Neuron (in vitro differentiated cells): ENCODE results near the gene GLA.

Experiments
- H2AFZ ChIP-seq: one replicate; pipeline ENCODE4 v1.6.1; 2013; ENCODE audit warnings: low read depth, mild to moderate bottlenecking, inconsistent platforms, low read length, moderate library complexity
- H3K27me3 ChIP-seq: one replicate; pipeline ENCODE4 v1.6.1; 2013; ENCODE audit warnings: low read length; ENCODE audit not compliant: insufficient read depth
- H3K36me3 ChIP-seq: one replicate; pipeline ENCODE4 v1.6.1; 2013; ENCODE audit warnings: low read length; ENCODE audit not compliant: insufficient read depth
- H3K4me1 ChIP-seq: one replicate; pipeline ENCODE4 v1.6.1; 2013; ENCODE audit warnings: low read length; ENCODE audit not compliant: insufficient read depth
- H3K4me3 ChIP-seq: 2 replicates; pipeline ENCODE4 v1.5.1; 2013; ENCODE audit warnings: mild to moderate bottlenecking, low read length, moderate library complexity
- H3K9me3 ChIP-seq: one replicate; pipeline ENCODE4 v1.6.1; 2013; ENCODE audit warnings: low read length

Gene GLA

DNA sequence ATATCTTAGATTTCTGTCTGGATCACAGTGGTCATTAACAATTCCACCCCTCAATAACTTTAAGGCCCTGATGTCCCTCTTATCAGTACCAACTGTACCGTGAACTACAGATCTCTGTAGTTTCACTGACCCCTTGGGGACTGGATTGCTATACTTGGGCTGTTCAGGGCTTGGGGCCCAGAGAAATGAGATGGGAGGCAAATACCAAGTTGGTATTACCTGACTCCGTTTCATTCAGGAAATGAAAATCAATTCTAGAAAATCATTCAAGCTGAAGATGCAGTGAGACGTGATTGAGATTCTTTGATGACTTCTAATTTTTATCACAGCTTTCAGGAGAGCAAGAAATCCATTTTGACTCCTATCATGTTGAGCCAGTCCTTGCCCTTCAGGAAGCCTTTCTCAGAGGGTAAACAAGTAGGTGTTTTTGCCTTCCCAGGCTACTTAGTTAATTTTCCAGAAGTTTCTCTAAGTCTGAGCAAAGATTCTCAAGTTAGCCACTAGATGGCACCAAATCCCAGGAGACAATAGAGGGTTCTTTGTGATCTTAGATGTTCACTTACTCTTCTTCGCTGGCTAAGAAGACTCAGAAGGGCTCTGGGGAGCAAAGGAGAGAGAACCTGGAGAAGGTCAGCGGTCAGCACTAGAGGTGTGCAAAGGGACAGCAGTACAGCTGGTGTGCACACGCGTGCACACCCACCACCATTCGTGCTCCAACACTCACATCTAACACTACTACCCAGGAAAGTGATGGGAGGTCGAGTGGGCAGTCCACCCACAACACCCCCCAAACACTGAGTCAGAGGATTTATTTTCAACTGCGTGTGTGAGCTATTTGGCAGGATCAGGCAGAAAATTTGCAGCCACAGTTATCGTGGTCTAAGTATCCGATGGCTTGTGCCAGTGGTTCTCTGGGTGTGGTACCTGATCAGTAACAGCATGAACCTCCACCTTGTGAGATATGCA is 7.7 kb upstream of the GLA start:
- no peaks in the 10 kb centered on the region for H3K27me3 ChIP-seq
- H3K9me3 ChIP-seq = no peaks in the 10 kb centered on the region
- H3K4me1 ChIP-seq = peaks cover 2% of the 10 kb centered on the region
- peaks cover 15% of the 10 kb centered on the region for H3K36me3 ChIP-seq
- H2AFZ ChIP-seq = no peak overlapping the region
- H3K4me3 ChIP-seq = no peak overlapping the region

DNA sequence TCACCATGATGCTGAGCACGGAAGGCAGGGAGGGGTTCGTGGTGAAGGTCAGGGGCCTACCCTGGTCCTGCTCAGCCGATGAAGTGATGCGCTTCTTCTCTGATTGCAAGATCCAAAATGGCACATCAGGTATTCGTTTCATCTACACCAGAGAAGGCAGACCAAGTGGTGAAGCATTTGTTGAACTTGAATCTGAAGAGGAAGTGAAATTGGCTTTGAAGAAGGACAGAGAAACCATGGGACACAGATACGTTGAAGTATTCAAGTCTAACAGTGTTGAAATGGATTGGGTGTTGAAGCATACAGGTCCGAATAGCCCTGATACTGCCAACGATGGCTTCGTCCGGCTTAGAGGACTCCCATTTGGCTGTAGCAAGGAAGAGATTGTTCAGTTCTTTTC is 4.3 kb upstream of the GLA start:
- no peak overlapping the region for H2AFZ ChIP-seq
- no peak overlapping the region for H3K4me3 ChIP-seq
- H3K4me1 ChIP-seq = peaks cover 7% of the 10 kb centered on the region
- H3K27me3 ChIP-seq = no peaks in the 10 kb centered on the region
- no peaks in the 10 kb centered on the region for H3K9me3 ChIP-seq
- peaks cover 15% of the 10 kb centered on the region for H3K36me3 ChIP-seq

DNA sequence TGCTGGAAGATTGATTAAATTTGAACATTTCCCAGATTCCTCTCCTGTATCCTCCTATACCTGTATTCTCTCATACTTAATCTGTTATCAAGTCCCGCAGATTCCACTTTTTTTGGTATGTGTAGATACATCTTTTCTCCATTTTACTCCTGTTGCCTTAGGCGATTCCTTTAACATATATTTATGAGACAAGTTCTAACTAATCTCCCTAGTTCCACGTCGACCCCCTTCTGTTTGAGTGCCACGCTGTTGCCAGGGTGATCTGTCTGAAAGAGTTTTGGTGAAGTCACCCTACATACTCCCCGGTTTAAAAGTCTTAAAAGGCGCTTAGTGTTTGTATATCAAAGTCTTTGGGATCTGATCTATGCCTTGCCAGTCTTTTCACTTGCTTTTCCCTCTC is 2.7 kb upstream of the GLA start:
- Histone ChIP-seq H3K36me3 (peaks cover 15% of the 10 kb centered on the region), H3K4me3 (peak overlapping the region; percentile 82), H2AFZ (no peak overlapping the region), H3K27me3 (no peaks in the 10 kb centered on the region), H3K4me1 (peaks cover 7% of the 10 kb centered on the region), H3K9me3 (no peaks in the 10 kb centered on the region)

DNA sequence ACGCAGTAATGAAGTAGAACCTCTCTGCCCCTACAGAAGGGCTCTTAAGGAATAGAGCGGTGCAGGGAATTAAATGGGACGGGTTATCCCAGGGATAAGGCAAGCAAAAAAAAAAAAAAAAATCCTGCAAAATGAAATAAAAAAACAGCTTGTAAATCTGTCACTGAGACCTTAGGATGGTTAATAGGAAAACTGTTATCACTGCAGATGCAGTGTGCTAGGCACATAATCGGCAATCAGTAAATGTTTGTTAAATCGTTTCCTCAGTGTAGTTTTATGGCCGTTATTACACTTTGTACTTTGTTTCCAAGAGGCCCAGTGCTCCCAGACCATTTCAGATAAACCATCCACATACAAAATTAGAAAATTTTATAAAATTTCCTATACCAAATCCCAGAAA is 1.3 kb upstream of the GLA start:
- Histone ChIP-seq H3K36me3 (peaks cover 15% of the 10 kb centered on the region), H3K4me3 (peak overlapping the region; percentile 82), H3K27me3 (no peaks in the 10 kb centered on the region), H3K9me3 (no peaks in the 10 kb centered on the region), H2AFZ (no peak overlapping the region), H3K4me1 (peaks cover 7% of the 10 kb centered on the region)

DNA sequence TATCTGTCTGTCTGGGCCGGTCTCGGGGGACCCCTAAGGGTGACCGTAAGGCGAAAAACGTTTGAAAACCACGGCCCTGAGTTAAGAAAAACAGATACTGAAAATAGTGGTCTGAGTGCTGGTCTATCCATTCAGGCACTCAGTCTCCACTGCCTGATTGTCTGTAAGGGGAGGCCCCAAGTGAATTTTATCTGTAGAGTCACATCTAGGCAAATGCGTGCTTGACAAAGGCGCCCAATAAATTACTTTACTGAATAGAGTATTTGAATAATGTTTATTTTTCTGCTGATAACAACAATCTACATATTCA is 762 bp upstream of the GLA start:
- H3K4me3 ChIP-seq = peak overlapping the region; percentile 82
- H3K9me3 ChIP-seq = no peaks in the 10 kb centered on the region
- H3K36me3 ChIP-seq = peaks cover 15% of the 10 kb centered on the region
- peaks cover 7% of the 10 kb centered on the region for H3K4me1 ChIP-seq
- no peaks in the 10 kb centered on the region for H3K27me3 ChIP-seq
- H2AFZ ChIP-seq = no peak overlapping the region

DNA sequence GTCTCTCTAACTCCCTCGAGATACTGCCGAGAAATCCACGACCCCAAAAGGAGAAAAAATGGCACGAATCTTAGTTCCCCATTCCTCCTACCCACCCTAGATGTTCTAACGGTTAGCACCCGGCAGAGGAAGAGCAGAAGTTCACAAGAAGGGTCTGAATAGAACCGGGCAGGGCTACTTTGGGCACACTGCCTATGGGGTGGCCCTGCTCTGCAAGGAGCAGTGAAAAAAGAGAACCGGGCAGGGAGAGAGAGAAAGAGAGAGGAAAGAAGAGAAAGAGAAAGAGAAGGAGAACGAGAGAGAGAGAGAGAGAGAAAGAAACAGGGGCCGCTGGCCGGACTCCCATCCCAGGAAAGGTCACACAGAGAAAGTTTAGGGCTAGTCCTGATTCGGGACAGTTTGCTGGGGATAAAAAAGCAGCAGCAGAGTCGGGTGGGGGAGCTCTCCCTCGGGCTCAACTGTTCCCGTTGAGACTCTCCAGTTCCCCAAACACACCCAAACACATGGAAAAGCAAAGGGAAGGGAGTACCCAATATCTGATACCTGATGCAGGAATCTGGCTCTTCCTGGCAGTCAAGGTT is 468 bp downstream of the GLA start:
- H3K9me3 ChIP-seq = no peaks in the 10 kb centered on the region
- peak overlapping the region; percentile 82 for H3K4me3 ChIP-seq
- H3K27me3 ChIP-seq = no peaks in the 10 kb centered on the region
- H3K36me3 ChIP-seq = peaks cover 9% of the 10 kb centered on the region
- H2AFZ ChIP-seq = no peak overlapping the region
- peaks cover 7% of the 10 kb centered on the region for H3K4me1 ChIP-seq

DNA sequence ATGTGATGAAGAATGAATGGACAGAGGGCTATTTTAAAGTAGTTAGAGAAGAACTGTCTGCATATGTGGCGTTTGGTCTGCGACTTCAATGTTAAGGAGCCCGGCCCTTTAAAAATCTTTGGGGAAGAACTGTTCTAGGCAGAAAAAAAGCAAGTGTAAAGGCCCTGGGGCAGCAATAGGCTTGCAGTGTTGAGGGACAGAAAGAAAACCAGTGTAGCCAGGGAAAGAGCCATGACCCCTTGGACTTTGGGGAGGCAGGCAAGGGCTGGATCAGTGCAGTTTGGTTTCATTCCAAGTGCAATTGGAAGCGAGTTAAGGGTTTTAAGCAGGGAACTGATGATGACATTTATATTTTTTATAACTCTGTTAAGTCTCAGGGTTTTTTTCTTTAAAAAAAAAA is 7.9 kb downstream of the GLA start:
- no peak overlapping the region for H3K4me3 ChIP-seq
- H2AFZ ChIP-seq = no peak overlapping the region
- H3K36me3 ChIP-seq = peaks cover 21% of the 10 kb centered on the region
- no peaks in the 10 kb centered on the region for H3K4me1 ChIP-seq
- H3K27me3 ChIP-seq = no peaks in the 10 kb centered on the region
- H3K9me3 ChIP-seq = no peaks in the 10 kb centered on the region

DNA sequence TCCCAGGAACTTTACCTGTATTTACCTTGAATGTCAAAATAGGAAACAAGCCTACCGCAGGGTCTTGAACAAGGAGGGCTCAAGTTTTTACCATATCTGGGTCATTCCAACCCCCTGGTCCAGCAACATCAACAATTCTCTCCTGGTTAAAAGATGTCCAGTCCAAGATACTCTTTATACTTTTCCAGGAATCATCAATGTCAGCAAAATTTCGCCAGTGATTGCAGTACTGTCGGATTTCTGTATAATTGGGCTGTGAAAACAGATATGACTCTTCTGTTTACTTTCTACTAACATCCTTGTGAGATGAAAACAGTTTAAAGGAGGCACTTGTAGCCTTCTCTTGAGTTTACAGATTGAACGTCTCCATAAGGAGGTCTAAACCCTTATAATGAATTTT is 9.0 kb downstream of the GLA start:
- Histone ChIP-seq H3K9me3 (no peaks in the 10 kb centered on the region), H2AFZ (no peak overlapping the region), H3K4me1 (no peaks in the 10 kb centered on the region), H3K27me3 (no peaks in the 10 kb centered on the region), H3K36me3 (peaks cover 23% of the 10 kb centered on the region), H3K4me3 (no peak overlapping the region)

DNA sequence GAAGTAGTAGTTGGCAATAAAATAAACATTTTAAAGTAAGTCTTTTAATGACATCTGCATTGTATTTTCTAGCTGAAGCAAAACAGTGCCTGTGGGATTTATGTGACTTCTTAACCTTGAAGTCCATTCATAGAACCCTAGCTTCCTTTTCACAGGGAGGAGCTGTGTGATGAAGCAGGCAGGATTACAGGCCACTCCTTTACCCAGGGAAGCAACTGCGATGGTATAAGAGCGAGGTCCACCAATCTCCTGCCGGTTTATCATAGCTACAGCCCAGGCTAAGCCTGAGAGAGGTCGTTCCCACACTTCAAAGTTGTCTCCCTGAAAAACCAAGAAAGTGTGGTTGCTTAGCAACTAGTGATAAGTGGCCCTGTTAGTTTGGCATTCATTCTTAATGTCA is 9.9 kb downstream of the GLA start:
- Histone ChIP-seq H3K9me3 (no peaks in the 10 kb centered on the region), H3K27me3 (no peaks in the 10 kb centered on the region), H2AFZ (no peak overlapping the region), H3K36me3 (peaks cover 30% of the 10 kb centered on the region), H3K4me1 (no peaks in the 10 kb centered on the region), H3K4me3 (no peak overlapping the region)

DNA sequence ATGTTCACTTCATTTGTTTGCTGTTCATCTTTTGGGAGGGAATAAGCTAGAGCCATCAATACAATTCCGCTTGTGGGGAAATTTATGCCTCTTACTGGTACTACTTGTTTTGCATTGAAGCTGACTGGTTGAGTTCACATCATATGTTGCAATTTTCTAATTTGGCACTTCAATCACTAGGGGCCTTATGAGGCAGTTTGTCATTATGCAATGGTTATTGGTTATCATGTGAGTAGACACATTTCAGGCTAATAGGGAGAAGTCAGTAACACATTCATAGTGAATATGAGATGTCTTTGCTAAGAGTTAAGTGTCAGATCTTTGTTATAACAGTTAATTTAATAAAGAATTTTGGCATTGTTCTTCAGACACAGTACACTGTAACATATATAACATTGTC is 11.9 kb downstream of the GLA start:
- Histone ChIP-seq H3K9me3 (no peaks in the 10 kb centered on the region), H3K4me3 (no peak overlapping the region), H3K4me1 (peaks cover 7% of the 10 kb centered on the region), H3K27me3 (no peaks in the 10 kb centered on the region), H3K36me3 (peaks cover 30% of the 10 kb centered on the region), H2AFZ (no peak overlapping the region)

DNA sequence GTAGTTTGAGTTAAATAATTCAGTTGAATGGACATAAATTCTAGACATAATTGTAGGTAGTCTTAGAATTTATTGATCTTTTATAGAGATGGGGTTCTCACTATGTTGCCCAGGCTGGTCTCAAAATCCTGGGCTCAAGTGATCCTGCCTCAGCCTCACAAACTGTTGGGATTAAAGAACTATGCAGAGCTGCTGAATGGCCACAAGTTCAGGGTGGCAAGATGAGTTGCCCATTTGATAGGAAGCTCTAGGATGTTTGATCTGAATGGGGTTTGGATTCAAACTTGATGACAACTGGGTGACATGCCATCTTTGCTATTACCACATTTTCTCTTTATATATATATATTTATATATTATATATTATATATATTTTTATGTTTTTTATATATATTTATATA is 13.4 kb downstream of the GLA start:
- H2AFZ ChIP-seq = no peak overlapping the region
- no peaks in the 10 kb centered on the region for H3K9me3 ChIP-seq
- H3K27me3 ChIP-seq = no peaks in the 10 kb centered on the region
- H3K4me3 ChIP-seq = no peak overlapping the region
- peaks cover 24% of the 10 kb centered on the region for H3K36me3 ChIP-seq
- H3K4me1 ChIP-seq = peaks cover 7% of the 10 kb centered on the region

DNA sequence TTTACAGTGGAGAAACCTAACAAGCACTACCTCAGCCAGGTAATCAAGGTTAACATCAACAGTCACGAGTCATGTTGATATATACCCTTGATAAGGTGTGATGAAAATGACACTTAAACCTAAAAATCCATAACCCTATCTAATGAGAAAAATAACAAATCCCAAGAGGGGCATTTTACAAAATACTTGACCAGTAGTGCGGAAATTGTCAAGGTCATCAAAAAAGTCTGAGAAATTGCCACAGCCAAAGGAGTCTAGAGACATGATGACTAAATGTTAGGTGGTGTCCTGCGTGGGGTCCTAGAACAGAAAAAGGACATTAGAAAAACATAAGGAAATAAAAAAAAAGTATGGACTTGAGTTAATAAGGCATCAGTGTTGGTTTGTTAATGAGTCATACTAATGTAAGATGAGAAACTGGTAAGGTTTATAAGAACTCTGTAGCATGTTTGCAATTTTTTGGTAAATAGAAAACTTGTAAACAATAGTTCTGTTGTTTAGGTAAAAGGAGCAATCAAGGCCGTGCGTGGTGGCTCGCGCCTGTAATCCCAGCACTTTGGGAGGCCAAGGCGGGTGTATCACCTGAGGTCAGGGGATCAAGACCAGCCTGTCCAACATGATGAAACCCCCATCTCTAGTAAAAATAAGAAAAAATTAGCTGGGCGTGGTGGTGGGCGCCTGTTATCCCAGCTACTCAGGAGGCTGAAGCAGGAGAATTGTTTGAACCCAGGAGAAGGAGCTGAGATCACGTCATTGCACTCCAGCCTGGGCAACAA is 14.0 kb downstream of the GLA start:
- H3K4me1 ChIP-seq = peaks cover 7% of the 10 kb centered on the region
- H3K4me3 ChIP-seq = no peak overlapping the region
- H3K9me3 ChIP-seq = no peaks in the 10 kb centered on the region
- H2AFZ ChIP-seq = no peak overlapping the region
- H3K27me3 ChIP-seq = no peaks in the 10 kb centered on the region
- peaks cover 24% of the 10 kb centered on the region for H3K36me3 ChIP-seq

DNA sequence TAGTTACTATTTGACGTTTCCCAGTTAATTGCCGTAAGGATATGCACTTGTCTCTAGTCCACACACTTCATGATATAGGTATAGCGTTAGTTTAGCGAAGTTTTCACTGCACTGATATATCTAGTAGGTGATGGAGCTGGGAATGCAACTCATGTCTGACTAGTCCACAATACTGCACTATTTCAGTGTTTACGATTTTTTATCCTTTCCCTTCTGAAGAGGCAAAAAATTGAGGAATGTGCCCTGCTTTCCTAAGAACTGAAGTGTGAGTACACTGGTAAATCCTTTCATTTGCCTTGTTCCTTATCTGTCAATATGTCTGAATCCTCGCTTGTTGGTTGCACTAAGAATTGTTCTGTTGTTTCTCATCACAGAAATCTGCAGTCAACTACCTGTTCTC is 15.9 kb downstream of the GLA start:
- H2AFZ ChIP-seq = no peak overlapping the region
- H3K27me3 ChIP-seq = no peaks in the 10 kb centered on the region
- H3K4me3 ChIP-seq = peak overlapping the region; percentile 88
- peaks cover 7% of the 10 kb centered on the region for H3K4me1 ChIP-seq
- H3K9me3 ChIP-seq = no peaks in the 10 kb centered on the region
- H3K36me3 ChIP-seq = peaks cover 24% of the 10 kb centered on the region
